Activated CD8-positive, alpha-beta memory T cell treated with anti-CD3 and anti-CD28 coated beads, Interleukin-2, amount 10 ng/mL, durations not matched to agents 7 days and 5 days (primary cell): ENCODE measurements around the gene CCDC66. TPM values are rescaled to one million over a fixed set of nuclear protein-coding genes. Genes with fewer than 3 reads are reported as not detected.
"Not testable (repeated sequence)": the region's sequence is repeated elsewhere in the genome, so short reads cannot be mapped to it uniquely, and the experiment has no call there.

Experiments used
- ATAC-seq: fragments of 150-1000 bp; cut with Tn5 transposase; one replicate; pipeline ENCODE4 v1.10.0; 2021; ENCODE audit warnings: moderate library complexity
- CTCF ChIA-PET: fragments of 350-600 bp; sonication (Branson Sonifier 250); formaldehyde crosslinking; loops from one replicate; lab custom pipeline; 2021; ENCODE audit warnings: antibody characterized with exemption; lab: Charles Lee
- DNase-seq: peaks from one replicate; pipeline ENCODE4 v3.0.0-alpha.2; 2020
- H3K27ac Mint-ChIP-seq: one replicate; pipeline ENCODE4 v1.8.0; 2021; ENCODE audit warnings: mild to moderate bottlenecking, mixed read lengths
- H3K27me3 Mint-ChIP-seq: one replicate; pipeline ENCODE4 v1.8.0; 2021; ENCODE audit warnings: mixed read lengths
- H3K36me3 Mint-ChIP-seq: one replicate; pipeline ENCODE4 v1.8.0; 2021; ENCODE audit warnings: mild to moderate bottlenecking, mixed read lengths
- H3K4me1 Mint-ChIP-seq: one replicate; pipeline ENCODE4 v1.8.0; 2021; ENCODE audit warnings: mixed read lengths
- H3K4me3 Mint-ChIP-seq: one replicate; pipeline ENCODE4 v1.8.0; 2021; ENCODE audit warnings: mild to moderate bottlenecking, moderate library complexity, mixed read lengths
- H3K9me3 Mint-ChIP-seq: one replicate; pipeline ENCODE4 v1.8.0; 2022; ENCODE audit warnings: low read depth, mixed read lengths
- total RNA-seq, 2 experiments: library from RNA; stranded (reverse); gene quantifications; one replicate each; pipeline ENCODE4 v1.2.3, GENCODE V29; 2021

The CCDC66 gene
- total RNA-seq, 2 experiments from 2014 or later: 40.8 to 47.8 TPM

DNA sequence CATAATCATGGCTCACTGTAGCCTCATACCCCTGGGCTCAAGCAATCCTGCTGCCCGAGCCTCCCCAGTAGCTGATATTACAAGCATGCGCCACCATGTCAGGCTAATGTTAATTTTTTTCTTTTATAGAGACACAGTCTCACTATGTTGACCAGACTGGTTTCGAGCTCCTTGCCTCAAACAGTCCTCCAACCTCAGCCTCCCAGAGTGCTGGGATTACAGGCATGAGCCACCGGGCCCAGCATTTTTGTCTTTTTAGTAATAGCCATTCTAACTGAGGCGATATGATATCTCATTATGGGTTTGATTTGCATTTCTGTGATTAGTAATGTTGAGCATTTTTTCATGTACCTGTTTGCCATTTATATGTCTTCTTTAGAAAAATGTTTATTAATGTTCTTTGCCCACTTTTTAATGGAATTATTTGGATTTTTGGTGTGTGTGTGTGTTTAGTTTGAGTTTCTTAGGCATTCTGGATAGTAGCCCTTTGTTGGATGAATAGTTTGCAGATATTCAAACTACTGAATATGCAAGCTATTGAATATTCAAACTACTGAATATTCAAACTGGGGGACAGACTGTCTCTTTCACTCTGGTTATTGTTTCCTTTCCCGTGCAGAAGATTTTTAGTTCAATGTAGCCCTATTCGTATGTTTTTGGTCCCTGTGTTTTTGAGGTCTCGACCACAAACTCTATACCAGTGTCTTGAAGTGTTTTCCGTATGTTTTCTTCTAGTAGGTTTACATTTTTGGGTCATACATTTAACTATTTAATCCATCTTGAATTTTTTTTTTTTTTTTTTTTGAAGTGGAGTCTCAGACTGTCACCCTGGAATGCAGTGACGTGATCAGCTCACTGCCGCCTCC is 39.2 kb downstream of the CCDC66 start:
- Mint-ChIP-seq H3K27ac (peak overlapping the region; percentile 47), H3K4me3 (no peak overlapping the region), H3K9me3 (peaks cover 10% of the 10 kb centered on the region), H3K27me3 (no peaks in the 10 kb centered on the region), H3K36me3 (peaks cover 64% of the 10 kb centered on the region), H3K4me1 (peaks cover 30% of the 10 kb centered on the region)
- CTCF ChIA-PET: no interaction called here
- DNase-seq: no peak
- ATAC-seq: no peak

DNA sequence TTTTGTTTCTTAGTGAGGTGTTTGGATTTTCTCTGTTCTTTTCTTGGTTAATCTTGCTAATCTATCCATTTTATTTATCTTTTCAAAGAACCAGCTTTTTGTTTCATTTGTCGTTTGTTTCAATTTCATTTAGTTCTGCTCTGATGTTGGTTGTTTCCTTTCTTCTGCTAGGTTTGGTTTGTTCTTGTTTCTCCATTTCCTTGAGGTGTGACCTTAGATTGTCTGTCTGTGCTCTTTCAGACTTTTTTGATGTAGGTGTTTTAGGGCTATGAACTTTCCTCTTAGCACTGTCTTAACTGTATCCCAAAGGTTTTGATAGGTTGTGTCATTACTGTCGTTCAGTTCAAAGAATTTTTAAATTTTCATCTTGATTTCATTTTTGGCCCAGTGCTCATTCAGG is 51.5 kb downstream of the CCDC66 start:
- H3K4me3 Mint-ChIP-seq: peak overlapping the region; percentile 15
- H3K27me3 Mint-ChIP-seq, CTCF ChIA-PET, ATAC-seq, DNase-seq: not testable (repeated sequence)
- H3K9me3 Mint-ChIP-seq: peaks cover 16% of the 10 kb centered on the region
- H3K36me3 Mint-ChIP-seq: peaks cover 94% of the 10 kb centered on the region
- peaks cover 61% of the 10 kb centered on the region for H3K4me1 Mint-ChIP-seq
- peak overlapping the region; percentile 83 for H3K27ac Mint-ChIP-seq

DNA sequence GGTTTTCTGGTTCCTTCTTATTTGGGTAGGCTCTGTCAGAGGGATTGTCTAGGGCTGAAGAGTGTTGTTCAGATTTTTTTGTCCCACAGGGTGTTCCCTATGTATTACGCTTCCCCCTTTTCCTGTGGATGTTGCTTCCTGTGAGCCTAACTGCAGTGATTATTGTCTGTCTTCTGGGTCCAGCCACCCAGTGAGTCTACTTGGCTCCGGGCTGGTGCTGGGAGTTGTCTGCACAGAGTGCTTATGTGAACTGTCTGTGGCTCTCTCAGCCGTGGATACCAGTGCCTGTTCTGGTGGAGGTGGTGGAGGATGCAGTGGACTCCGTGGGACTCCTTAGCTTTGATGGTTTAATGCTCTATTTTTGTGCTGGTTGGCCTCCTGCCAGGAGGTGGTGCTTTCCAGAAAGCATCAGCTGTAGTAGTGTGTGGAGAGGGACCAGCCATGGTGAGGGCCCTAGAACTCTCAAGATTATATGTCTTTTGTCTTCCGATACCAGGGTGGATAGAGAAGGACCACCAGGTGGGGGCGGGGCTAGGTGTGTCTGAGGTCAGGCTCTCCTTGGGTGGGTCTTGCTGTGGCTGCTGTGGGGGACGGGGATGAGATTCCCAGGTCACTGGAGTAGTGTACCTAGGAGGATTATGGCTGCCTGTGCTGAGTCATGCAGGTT is 53.8 kb downstream of the CCDC66 start:
- ATAC-seq (no peak), DNase-seq (no peak)
- Mint-ChIP-seq H3K9me3 (peaks cover 8% of the 10 kb centered on the region), H3K4me1 (peaks cover 65% of the 10 kb centered on the region), H3K4me3 (no peak overlapping the region), H3K27ac (peak overlapping the region; percentile 88), H3K27me3 (no peaks in the 10 kb centered on the region), H3K36me3 (peaks cover 90% of the 10 kb centered on the region)
- CTCF ChIA-PET: interaction anchor here (0.6 kb wide), 1 partner anchor 393 kb away, joined by 3 read pairs; no protein-coding TSS in a partner anchor

DNA sequence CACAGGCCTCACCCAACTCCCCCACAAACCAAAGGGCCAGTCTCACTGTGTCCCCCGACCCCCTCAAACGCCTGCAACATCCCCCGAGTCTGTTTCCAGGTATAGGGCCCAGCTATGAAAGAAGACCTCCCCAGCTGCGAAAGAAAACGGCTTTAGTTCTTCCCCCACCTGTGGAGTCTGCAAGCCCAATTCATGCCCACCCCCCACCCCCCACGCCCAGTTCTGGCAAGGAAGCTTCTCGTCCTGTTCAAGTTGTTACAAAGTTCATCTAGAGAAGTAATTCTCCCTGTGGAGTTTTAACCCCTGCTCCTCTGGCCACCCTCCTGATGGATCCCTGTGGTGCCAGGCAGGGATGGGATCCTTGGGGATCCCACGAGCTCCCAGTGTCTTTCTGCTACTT is 54.4 kb downstream of the CCDC66 start:
- no peaks in the 10 kb centered on the region for H3K27me3 Mint-ChIP-seq
- H3K27ac Mint-ChIP-seq: peak overlapping the region; percentile 88
- no peak for DNase-seq
- peaks cover 8% of the 10 kb centered on the region for H3K9me3 Mint-ChIP-seq
- H3K4me3 Mint-ChIP-seq: peak overlapping the region; percentile 53
- CTCF ChIA-PET: interaction anchor here (0.8 to 0.9 kb wide), 2 partner anchors 18 to 143 kb away, joined by 3 read pairs; no protein-coding TSS in a partner anchor
- peaks cover 70% of the 10 kb centered on the region for H3K4me1 Mint-ChIP-seq
- ATAC-seq: no peak
- peaks cover 90% of the 10 kb centered on the region for H3K36me3 Mint-ChIP-seq

DNA sequence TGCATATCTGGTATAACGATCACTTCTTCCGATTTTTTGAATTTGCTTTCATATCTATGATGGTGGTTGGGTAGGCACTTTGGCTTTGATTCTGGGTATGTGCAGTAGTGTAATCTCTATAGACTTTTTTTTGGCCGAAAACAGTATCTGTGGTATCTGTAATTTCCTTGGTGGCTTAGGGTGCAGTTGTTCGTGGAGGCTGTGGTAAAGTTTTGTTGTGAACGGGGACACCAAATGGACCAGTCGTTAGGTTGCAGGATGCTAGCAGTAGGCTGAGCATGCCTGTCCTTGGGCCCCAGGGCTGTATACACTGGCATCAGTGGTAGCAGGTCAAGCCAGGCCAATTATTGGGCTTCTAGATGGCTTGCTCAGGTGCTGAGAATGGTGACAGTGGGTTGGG is 55.2 kb downstream of the CCDC66 start:
- peak; percentile 84 for ATAC-seq
- CTCF ChIA-PET: interaction anchor here (0.8 to 1.6 kb wide), 3 partner anchors 19 to 143 kb away, joined by 3 to 4 read pairs (median 3); no protein-coding TSS in a partner anchor
- H3K9me3 Mint-ChIP-seq: peaks cover 4% of the 10 kb centered on the region

DNA sequence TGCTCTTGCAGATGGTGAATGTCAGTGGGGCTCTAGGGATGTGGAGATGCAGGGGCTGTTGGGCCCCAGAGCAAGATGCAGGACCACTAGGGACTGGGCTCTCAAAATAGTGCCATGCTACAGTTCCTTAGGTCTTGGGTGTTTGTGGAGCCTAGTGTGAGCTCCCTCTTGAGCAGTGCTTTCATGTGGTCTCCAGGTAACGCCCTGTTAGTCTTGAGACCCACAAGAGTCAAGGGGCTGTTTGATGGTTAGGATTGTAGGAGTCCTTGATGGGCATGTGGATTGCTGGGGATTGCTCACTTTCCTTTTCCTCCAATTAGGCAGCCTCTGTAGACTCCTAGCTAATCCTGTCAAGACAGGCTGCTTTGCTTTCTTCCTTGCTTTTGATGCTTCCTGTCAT is 56.0 kb downstream of the CCDC66 start:
- peaks cover 74% of the 10 kb centered on the region for H3K4me1 Mint-ChIP-seq
- H3K4me3 Mint-ChIP-seq: no peak overlapping the region
- CTCF ChIA-PET: interaction anchor here (0.6 to 1.6 kb wide), 2 partner anchors 20 to 382 kb away, joined by 3 to 4 read pairs; no protein-coding TSS in a partner anchor
- no peak for ATAC-seq
- H3K27ac Mint-ChIP-seq: peak overlapping the region; percentile 88
- DNase-seq: no peak
- no peaks in the 10 kb centered on the region for H3K27me3 Mint-ChIP-seq
- peaks cover 88% of the 10 kb centered on the region for H3K36me3 Mint-ChIP-seq
- H3K9me3 Mint-ChIP-seq: peaks cover 4% of the 10 kb centered on the region

More for the DNA sequence above, 55.2 kb downstream of the CCDC66 start:
- Mint-ChIP-seq H3K27me3 (no peaks in the 10 kb centered on the region), H3K27ac (peak overlapping the region; percentile 88), H3K4me3 (peak overlapping the region; percentile 53), H3K4me1 (peaks cover 77% of the 10 kb centered on the region), H3K36me3 (peaks cover 89% of the 10 kb centered on the region)
- peak; percentile 80 for DNase-seq

DNA sequence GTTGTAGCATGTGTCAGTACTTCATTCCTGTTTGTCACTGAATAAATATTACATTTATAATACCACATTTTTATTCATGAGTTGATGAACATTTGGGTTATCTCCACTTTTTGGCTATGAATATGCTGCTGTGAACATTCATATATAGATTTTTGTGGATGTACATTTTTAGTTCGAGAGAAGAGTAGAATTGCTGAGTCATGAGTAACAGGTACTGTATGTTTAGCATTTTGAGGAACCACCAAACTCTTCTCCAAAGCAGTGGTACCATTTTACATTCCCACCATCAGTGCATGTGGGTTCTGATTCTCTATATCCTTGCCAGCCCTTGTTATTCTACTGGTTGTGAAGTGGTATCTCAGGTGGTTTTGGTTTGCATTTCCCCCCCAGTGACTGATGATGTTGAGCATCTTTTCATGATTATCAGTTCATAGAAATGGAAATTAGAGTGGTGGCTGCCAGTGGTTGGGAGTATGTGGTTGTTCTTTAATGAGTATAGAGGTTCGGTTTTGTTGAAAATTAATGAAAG is 59.6 kb downstream of the CCDC66 start:
- H3K27me3 Mint-ChIP-seq: no peaks in the 10 kb centered on the region
- no peak for ATAC-seq
- H3K4me1 Mint-ChIP-seq: peaks cover 44% of the 10 kb centered on the region
- CTCF ChIA-PET: no interaction called here
- no peaks in the 10 kb centered on the region for H3K9me3 Mint-ChIP-seq
- peak overlapping the region; percentile 24 for H3K27ac Mint-ChIP-seq
- peaks cover 81% of the 10 kb centered on the region for H3K36me3 Mint-ChIP-seq
- DNase-seq: peak; percentile 49
- no peak overlapping the region for H3K4me3 Mint-ChIP-seq

DNA sequence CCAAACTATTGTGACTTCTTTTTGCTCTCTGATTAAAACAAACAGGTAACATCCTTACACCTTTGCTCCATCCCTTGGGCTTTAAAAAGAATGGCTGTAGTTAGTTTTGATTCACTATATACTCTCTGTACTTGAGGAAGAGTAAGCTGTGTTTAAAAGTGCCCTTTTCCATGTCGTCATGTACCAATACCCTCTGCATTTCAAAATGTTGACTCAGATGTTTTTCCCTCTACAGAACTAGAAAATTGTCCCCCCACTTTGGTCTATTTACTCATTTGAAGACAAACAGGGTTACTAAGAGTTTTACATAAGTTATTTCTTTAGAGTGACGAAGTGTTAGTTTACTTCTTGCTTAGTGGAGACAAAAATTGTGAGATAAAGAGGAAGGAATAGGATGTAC is 63.4 kb downstream of the CCDC66 start:
- peaks cover 37% of the 10 kb centered on the region for H3K4me1 Mint-ChIP-seq
- no peaks in the 10 kb centered on the region for H3K27me3 Mint-ChIP-seq
- peak overlapping the region; percentile 12 for H3K27ac Mint-ChIP-seq
- CTCF ChIA-PET: no interaction called here
- peaks cover 75% of the 10 kb centered on the region for H3K36me3 Mint-ChIP-seq
- ATAC-seq (no peak), DNase-seq (no peak)
- H3K4me3 Mint-ChIP-seq: no peak overlapping the region
- H3K9me3 Mint-ChIP-seq: no peaks in the 10 kb centered on the region

DNA sequence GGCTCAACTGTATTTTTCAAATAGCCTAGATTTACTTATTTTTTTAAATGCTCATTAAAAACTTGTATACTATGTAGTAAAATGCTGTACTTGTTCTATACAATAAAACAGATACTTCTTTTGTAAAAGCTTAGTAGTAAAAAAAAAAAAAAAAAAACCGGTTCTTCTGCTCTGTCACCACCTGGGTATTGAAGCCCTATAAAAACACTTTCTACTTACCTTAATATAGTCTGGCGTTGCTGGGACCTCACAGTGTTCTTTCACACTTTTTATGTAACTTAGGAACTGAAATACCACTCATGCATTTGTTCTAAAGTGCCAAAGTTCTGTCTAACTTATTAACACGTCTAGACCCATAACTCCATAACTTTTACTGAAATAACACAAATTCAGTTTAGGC is 64.7 kb downstream of the CCDC66 start:
- Mint-ChIP-seq H3K27me3 (no peaks in the 10 kb centered on the region), H3K9me3 (no peaks in the 10 kb centered on the region), H3K4me1 (peaks cover 27% of the 10 kb centered on the region), H3K36me3 (peaks cover 64% of the 10 kb centered on the region), H3K4me3 (no peak overlapping the region), H3K27ac (no peak overlapping the region)
- CTCF ChIA-PET: no interaction called here
- no peak for ATAC-seq
- DNase-seq: no peak

DNA sequence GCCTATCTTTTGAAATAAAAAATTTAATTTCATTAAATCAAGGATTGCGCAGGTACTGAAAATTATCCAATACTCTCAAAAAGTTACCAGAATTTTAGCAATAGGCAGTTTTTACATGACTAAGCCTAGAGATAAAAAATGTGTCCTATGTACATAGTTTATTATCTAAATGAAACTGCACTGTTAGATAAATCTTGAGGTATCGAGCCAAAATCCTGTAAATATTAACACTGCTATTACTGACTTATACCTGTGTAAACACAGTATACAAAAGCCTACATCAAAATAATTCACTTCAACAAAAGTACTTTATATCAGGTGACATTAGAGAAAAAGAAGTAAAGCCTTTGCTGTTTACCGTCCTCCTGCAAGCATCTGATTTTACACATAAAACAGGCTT is 65.4 kb downstream of the CCDC66 start:
- ATAC-seq: no peak
- Mint-ChIP-seq H3K4me1 (peaks cover 24% of the 10 kb centered on the region), H3K9me3 (no peaks in the 10 kb centered on the region), H3K27me3 (no peaks in the 10 kb centered on the region), H3K27ac (no peak overlapping the region), H3K4me3 (no peak overlapping the region), H3K36me3 (peaks cover 65% of the 10 kb centered on the region)
- DNase-seq: no peak
- CTCF ChIA-PET: no interaction called here

DNA sequence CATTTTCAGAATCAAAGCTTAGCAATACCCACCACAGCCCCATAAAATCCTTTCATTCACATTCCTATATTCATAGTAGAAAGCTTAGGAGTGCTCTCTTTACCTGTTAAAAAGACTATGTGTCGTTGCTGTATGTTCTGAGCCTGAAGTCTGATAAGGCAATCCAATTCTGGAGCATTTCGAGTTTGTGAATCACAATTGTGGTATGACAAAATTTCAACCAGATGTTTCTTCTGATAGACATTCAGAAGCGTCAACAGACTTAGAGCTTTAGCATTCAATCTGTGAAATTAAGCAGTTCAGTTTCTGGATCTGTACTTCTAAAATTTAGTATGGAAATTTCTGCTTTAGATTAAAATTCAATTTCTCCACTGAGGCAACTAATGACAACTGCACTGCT is 67.8 kb downstream of the CCDC66 start:
- DNase-seq (no peak), ATAC-seq (no peak)
- H3K27ac Mint-ChIP-seq: peak overlapping the region; percentile 51
- CTCF ChIA-PET: interaction anchor here (1.1 kb wide), 1 partner anchor 10 kb away, joined by 3 read pairs; no protein-coding TSS in a partner anchor
- no peaks in the 10 kb centered on the region for H3K9me3 Mint-ChIP-seq
- H3K4me3 Mint-ChIP-seq: no peak overlapping the region
- no peaks in the 10 kb centered on the region for H3K27me3 Mint-ChIP-seq
- H3K36me3 Mint-ChIP-seq: peaks cover 61% of the 10 kb centered on the region
- H3K4me1 Mint-ChIP-seq: peaks cover 21% of the 10 kb centered on the region

DNA sequence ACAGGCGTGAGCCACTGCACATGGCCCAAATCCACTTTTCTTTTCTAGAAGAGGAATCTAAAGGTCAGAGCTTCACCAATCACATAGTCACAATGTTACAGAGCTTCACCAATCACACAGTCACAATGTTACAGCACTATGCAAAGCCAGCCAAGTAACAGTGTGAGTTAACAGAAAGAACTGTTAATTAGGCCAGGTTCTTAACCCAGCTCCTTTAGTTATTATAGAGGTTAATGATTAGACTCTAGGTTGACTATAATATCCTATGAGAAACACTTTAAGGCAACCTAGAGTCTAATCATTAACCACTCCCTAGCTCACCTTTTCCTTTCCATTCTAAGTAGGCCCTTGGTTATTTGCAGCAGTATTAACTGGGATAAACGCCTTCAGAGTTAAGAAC is 72.1 kb downstream of the CCDC66 start:
- H3K9me3 Mint-ChIP-seq: no peaks in the 10 kb centered on the region
- no peaks in the 10 kb centered on the region for H3K27me3 Mint-ChIP-seq
- no peak for ATAC-seq
- no peak for DNase-seq
- no peak overlapping the region for H3K27ac Mint-ChIP-seq
- H3K36me3 Mint-ChIP-seq: peaks cover 47% of the 10 kb centered on the region
- H3K4me1 Mint-ChIP-seq: peaks cover 9% of the 10 kb centered on the region
- CTCF ChIA-PET: interaction anchor here (1.7 kb wide), 1 partner anchor 71 kb away, joined by 6 read pairs; no protein-coding TSS in a partner anchor
- no peak overlapping the region for H3K4me3 Mint-ChIP-seq

DNA sequence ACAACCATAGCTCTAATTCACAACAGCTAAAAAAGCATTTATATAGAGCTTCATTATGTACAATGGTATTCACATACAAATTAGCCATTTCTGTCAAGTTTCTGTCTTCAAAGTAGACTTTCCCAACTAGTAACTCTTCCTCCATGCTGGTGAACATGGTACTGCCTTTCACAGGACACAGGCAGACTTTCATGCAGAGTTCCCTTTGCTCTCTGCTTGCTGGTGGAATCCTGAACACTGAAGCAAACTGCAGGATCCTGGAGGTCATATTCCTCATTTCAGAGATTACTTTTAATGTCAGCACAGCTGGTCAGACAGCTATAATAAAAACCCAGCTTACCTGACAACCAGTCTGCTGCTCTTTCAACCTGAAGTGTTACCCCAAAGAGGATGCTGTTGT is 72.5 kb downstream of the CCDC66 start:
- no peaks in the 10 kb centered on the region for H3K27me3 Mint-ChIP-seq
- no peaks in the 10 kb centered on the region for H3K9me3 Mint-ChIP-seq
- H3K36me3 Mint-ChIP-seq: peaks cover 45% of the 10 kb centered on the region
- DNase-seq (no peak), ATAC-seq (no peak)
- peaks cover 7% of the 10 kb centered on the region for H3K4me1 Mint-ChIP-seq
- CTCF ChIA-PET: interaction anchor here (1.7 kb wide), 1 partner anchor 72 kb away, joined by 6 read pairs; no protein-coding TSS in a partner anchor
- H3K27ac Mint-ChIP-seq: no peak overlapping the region
- H3K4me3 Mint-ChIP-seq: no peak overlapping the region
